HCT116 (cell line): ENCODE data around the gene EXOC4. TPM values are rescaled to one million over a fixed set of nuclear protein-coding genes. Genes with fewer than 3 reads are reported as not detected.

ENCODE experiments used
- ATAC-seq: fragments of 200-7000 bp; cut with Tn5 transposase; 2 replicates; pipeline ENCODE4 v1.9.1; 2020; ENCODE audit warnings: mild to moderate bottlenecking, moderate library complexity
- BruUV-seq: library from RNA; stranded (reverse); fragments of 400-500 nt; replicated peaks from 2 replicates; lab custom pipeline; 2021; lab: Mats Ljungman, UMichigan
- CTCF ChIA-PET: fragments of 300-600 bp; sonication (Branson Sonifier 250); formaldehyde crosslinking; loops from one replicate; lab custom pipeline; 2021; ENCODE audit warnings: antibody characterized with exemption; lab: Charles Lee
- POLR2A ChIA-PET: fragments of 300-600, 350-600 bp; sonication (Branson Sonifier 250); formaldehyde crosslinking; loops from one replicate; lab custom pipeline; 2021; ENCODE audit warnings: antibody characterized with exemption; lab: Charles Lee
- RAD21 ChIA-PET, 2 experiments: fragments of 300-600 bp; sonication (Branson Sonifier 250); formaldehyde crosslinking; loops; one replicate each; lab custom pipeline; 2023; ENCODE audit warnings: low total read pairs in 2 of 2; ENCODE audit not compliant: uncharacterized antibody in 2 of 2, unreplicated experiment in 2 of 2, low non-redundant PET in 1 of 2; lab: Charles Lee
- DNase-seq: peaks from one replicate; pipeline ENCODE4 v3.0.0-alpha.2; 2010; ENCODE audit warnings: low read depth, low spot score
- H2AFZ ChIP-seq: fragments of 200-600 bp; shearing (Covaris generic), sonication (generic); 2 replicates; pipeline ENCODE4 v1.6.1; 2017; ENCODE audit warnings: low read depth, mixed run types, mixed read lengths, antibody characterized with exemption, low read length; ENCODE audit not compliant: poor library complexity, severe bottlenecking
- H3K27ac ChIP-seq: 2 replicates; pipeline ENCODE4 v1.5.1; 2012; ENCODE audit warnings: low read depth, low read length
- H3K27me3 ChIP-seq: fragments of 200-600 bp; sonication (generic); 2 replicates; pipeline ENCODE4 v1.6.1; 2016; ENCODE audit warnings: mixed run types, low read length, mixed read lengths; ENCODE audit not compliant: insufficient read depth
- H3K36me3 ChIP-seq, 2 experiments: fragments of 200-500 bp in 1 of 2; fragments of 200-600 bp in 1 of 2; sonication (Bioruptor generic) in 1 of 2; sonication (generic) in 1 of 2; 2 replicates each; pipeline versions ENCODE4 v1.5.1 to v1.6.1; 2014 to 2016; ENCODE audit warnings: low read length in 2 of 2, inconsistent platforms in 1 of 2, mixed read lengths in 1 of 2, mixed run types in 1 of 2; ENCODE audit not compliant: insufficient read depth in 2 of 2, control insufficient read depth in 1 of 2
- H3K4me1 ChIP-seq, 2 experiments: fragments of 200-600 bp in 1 of 2; sonication (generic) in 1 of 2; 2 replicates each; pipeline versions ENCODE4 v1.5.1 to v1.6.1; 2012 to 2017; ENCODE audit warnings: low read length in 2 of 2, inconsistent platforms in 1 of 2, mild to moderate bottlenecking in 1 of 2, mixed read lengths in 1 of 2, mixed run types in 1 of 2, moderate library complexity in 1 of 2; ENCODE audit not compliant: insufficient read depth in 2 of 2, control insufficient read depth in 1 of 2
- H3K4me2 ChIP-seq: fragments of 200-600 bp; sonication (generic); 2 replicates; pipeline ENCODE4 v1.6.1; 2017; ENCODE audit warnings: mixed run types, low read length, mixed read lengths
- H3K4me3 ChIP-seq, 2 experiments: fragments of 200-600 bp in 1 of 2; sonication (generic) in 1 of 2; replicated peaks in 1 of 2; 2 replicates each; pipeline ENCODE4 v1.5.1; 2011 to 2016; ENCODE audit warnings: low read length in 2 of 2, control low read depth in 1 of 2, low read depth in 1 of 2, mild to moderate bottlenecking in 1 of 2, mixed read lengths in 1 of 2, mixed run types in 1 of 2
- H3K79me2 ChIP-seq: fragments of 200-600 bp; sonication (generic); 2 replicates; pipeline ENCODE4 v1.6.1; 2017; ENCODE audit warnings: mild to moderate bottlenecking, mixed run types, low read length, moderate library complexity, mixed read lengths; ENCODE audit not compliant: insufficient read depth
- H3K9ac ChIP-seq: fragments of 200-600 bp; sonication (generic); 2 replicates; pipeline ENCODE4 v1.6.1; 2016; ENCODE audit warnings: low read length, mixed read lengths
- H3K9me2 ChIP-seq: fragments of 200-600 bp; sonication (generic), shearing (Covaris generic); 2 replicates; pipeline ENCODE4 v1.6.1; 2017; ENCODE audit warnings: mixed run types, mild to moderate bottlenecking, moderate library complexity; ENCODE audit not compliant: insufficient read depth
- H3K9me3 ChIP-seq, 2 experiments: fragments of 200-500 bp in 1 of 2; fragments of 200-600 bp in 1 of 2; sonication (Bioruptor generic) in 1 of 2; sonication (generic) in 1 of 2; 2 replicates each; pipeline ENCODE4 v1.6.1; 2014 to 2017; ENCODE audit warnings: low read length in 2 of 2, mixed read lengths in 2 of 2, inconsistent platforms in 1 of 2, low read depth in 1 of 2, mild to moderate bottlenecking in 1 of 2, mixed run types in 1 of 2, moderate library complexity in 1 of 2; ENCODE audit not compliant: control insufficient read depth in 1 of 2, insufficient read depth in 1 of 2
- H4K20me1 ChIP-seq: fragments of 200-600 bp; sonication (generic), shearing (Covaris generic); 2 replicates; pipeline ENCODE4 v1.6.1; 2017; ENCODE audit warnings: mixed run types, mild to moderate bottlenecking, moderate library complexity; ENCODE audit not compliant: insufficient read depth
- EGR1 ChIP-seq: IDR thresholded peaks from 2 replicates; pipeline ENCODE4 v1.6.1; 2012; ENCODE audit warnings: low read depth
- EZH2phosphoT487 ChIP-seq: fragments of 200-600 bp; IDR thresholded peaks from 2 replicates; pipeline ENCODE4 v1.6.1; 2018; ENCODE audit warnings: antibody characterized with exemption, borderline replicate concordance
- FOSL1 ChIP-seq: IDR thresholded peaks from 2 replicates; pipeline ENCODE4 v1.6.1; 2012; ENCODE audit warnings: low read depth
- JUND ChIP-seq: IDR thresholded peaks from 2 replicates; pipeline ENCODE4 v1.6.1; 2012
- POLR2AphosphoS5 ChIP-seq: IDR thresholded peaks from 2 replicates; pipeline ENCODE4 v1.6.1; 2011; ENCODE audit warnings: mild to moderate bottlenecking, low read depth, low read length, moderate library complexity
- SIN3A ChIP-seq: IDR thresholded peaks from 2 replicates; pipeline ENCODE4 v1.6.1; 2012; ENCODE audit warnings: low read depth
- SP1 ChIP-seq: IDR thresholded peaks from 2 replicates; pipeline ENCODE4 v1.6.1; 2012; ENCODE audit warnings: low read depth
- TCF7L2 ChIP-seq: IDR thresholded peaks from 2 replicates; pipeline ENCODE4 v1.7.0; 2011; ENCODE audit warnings: borderline replicate concordance, inconsistent platforms; ENCODE audit not compliant: insufficient read depth, insufficient read length; ENCODE audit errors: extremely low read depth
- ZFX ChIP-seq: fragments of 450-650 bp; IDR thresholded peaks from 2 replicates; pipeline ENCODE4 v1.6.1; 2017
- ZNF274 ChIP-seq: fragments of 200-500 bp; sonication (Bioruptor generic); IDR thresholded peaks from 2 replicates; pipeline ENCODE4 v1.6.1; 2014; ENCODE audit warnings: mild to moderate bottlenecking, low read depth, low read length, inconsistent platforms
- intact Hi-C: fragments of 100-400 bp; cut with micrococcal nuclease; formaldehyde crosslinking; loops from 2 replicates; pipeline ENCODE4 v1.10.0; 2022
- total RNA-seq: library from RNA; stranded (reverse); gene quantifications from one replicate; pipeline ENCODE4 v1.2.1, GENCODE V29; 2021; ENCODE audit not compliant: unreplicated experiment
- TF ChIP-seq, protein P1 (sequence below): IDR thresholded peaks from 2 replicates; pipeline ENCODE4 v1.6.1; 2011; ENCODE audit warnings: mild to moderate bottlenecking, low read length, moderate library complexity; ENCODE audit not compliant: insufficient replicate concordance; ENCODE audit errors: extremely low read depth
- TF ChIP-seq, protein P2 (sequence below): IDR thresholded peaks from 2 replicates; pipeline ENCODE4 v1.6.1; 2012; ENCODE audit warnings: low read depth
- TF ChIP-seq, protein P3 (sequence below), 3 experiments: fragments of 200-600 bp in 1 of 3; sonication (generic) in 1 of 3; IDR thresholded peaks in 2 of 3; conservative IDR thresholded peaks in 1 of 3; 2 replicates each; pipeline ENCODE4 v1.5.1; 2012 to 2017; ENCODE audit warnings: low read depth in 2 of 3, low read length in 2 of 3, antibody characterized with exemption in 1 of 3, borderline replicate concordance in 1 of 3, control low read depth in 1 of 3, mild to moderate bottlenecking in 1 of 3, mixed read lengths in 1 of 3, mixed run types in 1 of 3, moderate library complexity in 1 of 3; ENCODE audit not compliant: insufficient read depth in 1 of 3
- TF ChIP-seq, protein P4 (sequence below): IDR thresholded peaks from 2 replicates; pipeline ENCODE4 v1.6.1; 2012

EXOC4 gene
- total RNA-seq, 1 experiment from 2014 or later: 40.3 TPM

DNA sequence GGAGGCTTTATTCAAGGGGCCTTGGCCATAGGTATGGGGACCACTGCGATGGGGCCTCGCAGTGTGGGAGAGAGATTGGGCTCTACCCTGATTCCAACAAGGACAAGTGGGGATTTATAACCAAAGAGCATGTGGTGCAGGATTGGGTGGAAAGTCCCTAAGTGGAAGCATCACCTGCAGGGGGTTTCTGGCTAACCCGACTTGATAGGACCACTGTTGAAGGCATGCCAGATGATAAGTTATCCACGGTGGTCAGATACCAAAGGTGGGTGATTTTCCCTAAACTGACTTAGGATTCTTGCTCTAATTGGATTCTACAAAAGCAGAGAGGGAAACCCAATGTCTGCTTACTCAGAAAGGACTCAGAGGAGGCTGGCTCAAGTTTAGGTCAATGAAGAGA lies 444.7 kb downstream of the EXOC4 start:
- intact Hi-C loops: no loop called here
- BruUV-seq: no TSS peak
- H3K4me3 ChIP-seq: no peak overlapping the region
- H3K9me2 ChIP-seq: no peaks in the 10 kb centered on the region
- H3K27ac ChIP-seq: no peak overlapping the region
- ChIA-PET RAD21 (no interaction called here), POLR2A (no interaction called here), CTCF (no interaction called here)
- no peaks in the 10 kb centered on the region for H4K20me1 ChIP-seq
- H3K4me2 ChIP-seq: no peak overlapping the region
- H3K4me1 ChIP-seq: no peaks in the 10 kb centered on the region
- H3K9me3 ChIP-seq: no peaks in the 10 kb centered on the region
- H2AFZ ChIP-seq: no peak overlapping the region
- TF ChIP-seq, protein P1, sequence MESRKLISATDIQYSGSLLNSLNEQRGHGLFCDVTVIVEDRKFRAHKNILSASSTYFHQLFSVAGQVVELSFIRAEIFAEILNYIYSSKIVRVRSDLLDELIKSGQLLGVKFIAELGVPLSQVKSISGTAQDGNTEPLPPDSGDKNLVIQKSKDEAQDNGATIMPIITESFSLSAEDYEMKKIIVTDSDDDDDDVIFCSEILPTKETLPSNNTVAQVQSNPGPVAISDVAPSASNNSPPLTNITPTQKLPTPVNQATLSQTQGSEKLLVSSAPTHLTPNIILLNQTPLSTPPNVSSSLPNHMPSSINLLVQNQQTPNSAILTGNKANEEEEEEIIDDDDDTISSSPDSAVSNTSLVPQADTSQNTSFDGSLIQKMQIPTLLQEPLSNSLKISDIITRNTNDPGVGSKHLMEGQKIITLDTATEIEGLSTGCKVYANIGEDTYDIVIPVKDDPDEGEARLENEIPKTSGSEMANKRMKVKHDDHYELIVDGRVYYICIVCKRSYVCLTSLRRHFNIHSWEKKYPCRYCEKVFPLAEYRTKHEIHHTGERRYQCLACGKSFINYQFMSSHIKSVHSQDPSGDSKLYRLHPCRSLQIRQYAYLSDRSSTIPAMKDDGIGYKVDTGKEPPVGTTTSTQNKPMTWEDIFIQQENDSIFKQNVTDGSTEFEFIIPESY: no peak
- TF ChIP-seq SP1 (no peak), JUND (no peak), ZNF274 (no peak), ZFX (no peak), EZH2phosphoT487 (no peak), POLR2AphosphoS5 (no peak), SIN3A (no peak), EGR1 (no peak), TCF7L2 (no peak), FOSL1 (no peak)
- TF ChIP-seq, protein P2, sequence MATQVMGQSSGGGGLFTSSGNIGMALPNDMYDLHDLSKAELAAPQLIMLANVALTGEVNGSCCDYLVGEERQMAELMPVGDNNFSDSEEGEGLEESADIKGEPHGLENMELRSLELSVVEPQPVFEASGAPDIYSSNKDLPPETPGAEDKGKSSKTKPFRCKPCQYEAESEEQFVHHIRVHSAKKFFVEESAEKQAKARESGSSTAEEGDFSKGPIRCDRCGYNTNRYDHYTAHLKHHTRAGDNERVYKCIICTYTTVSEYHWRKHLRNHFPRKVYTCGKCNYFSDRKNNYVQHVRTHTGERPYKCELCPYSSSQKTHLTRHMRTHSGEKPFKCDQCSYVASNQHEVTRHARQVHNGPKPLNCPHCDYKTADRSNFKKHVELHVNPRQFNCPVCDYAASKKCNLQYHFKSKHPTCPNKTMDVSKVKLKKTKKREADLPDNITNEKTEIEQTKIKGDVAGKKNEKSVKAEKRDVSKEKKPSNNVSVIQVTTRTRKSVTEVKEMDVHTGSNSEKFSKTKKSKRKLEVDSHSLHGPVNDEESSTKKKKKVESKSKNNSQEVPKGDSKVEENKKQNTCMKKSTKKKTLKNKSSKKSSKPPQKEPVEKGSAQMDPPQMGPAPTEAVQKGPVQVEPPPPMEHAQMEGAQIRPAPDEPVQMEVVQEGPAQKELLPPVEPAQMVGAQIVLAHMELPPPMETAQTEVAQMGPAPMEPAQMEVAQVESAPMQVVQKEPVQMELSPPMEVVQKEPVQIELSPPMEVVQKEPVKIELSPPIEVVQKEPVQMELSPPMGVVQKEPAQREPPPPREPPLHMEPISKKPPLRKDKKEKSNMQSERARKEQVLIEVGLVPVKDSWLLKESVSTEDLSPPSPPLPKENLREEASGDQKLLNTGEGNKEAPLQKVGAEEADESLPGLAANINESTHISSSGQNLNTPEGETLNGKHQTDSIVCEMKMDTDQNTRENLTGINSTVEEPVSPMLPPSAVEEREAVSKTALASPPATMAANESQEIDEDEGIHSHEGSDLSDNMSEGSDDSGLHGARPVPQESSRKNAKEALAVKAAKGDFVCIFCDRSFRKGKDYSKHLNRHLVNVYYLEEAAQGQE: no peak
- TF ChIP-seq, protein P3, sequence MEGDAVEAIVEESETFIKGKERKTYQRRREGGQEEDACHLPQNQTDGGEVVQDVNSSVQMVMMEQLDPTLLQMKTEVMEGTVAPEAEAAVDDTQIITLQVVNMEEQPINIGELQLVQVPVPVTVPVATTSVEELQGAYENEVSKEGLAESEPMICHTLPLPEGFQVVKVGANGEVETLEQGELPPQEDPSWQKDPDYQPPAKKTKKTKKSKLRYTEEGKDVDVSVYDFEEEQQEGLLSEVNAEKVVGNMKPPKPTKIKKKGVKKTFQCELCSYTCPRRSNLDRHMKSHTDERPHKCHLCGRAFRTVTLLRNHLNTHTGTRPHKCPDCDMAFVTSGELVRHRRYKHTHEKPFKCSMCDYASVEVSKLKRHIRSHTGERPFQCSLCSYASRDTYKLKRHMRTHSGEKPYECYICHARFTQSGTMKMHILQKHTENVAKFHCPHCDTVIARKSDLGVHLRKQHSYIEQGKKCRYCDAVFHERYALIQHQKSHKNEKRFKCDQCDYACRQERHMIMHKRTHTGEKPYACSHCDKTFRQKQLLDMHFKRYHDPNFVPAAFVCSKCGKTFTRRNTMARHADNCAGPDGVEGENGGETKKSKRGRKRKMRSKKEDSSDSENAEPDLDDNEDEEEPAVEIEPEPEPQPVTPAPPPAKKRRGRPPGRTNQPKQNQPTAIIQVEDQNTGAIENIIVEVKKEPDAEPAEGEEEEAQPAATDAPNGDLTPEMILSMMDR (IDR thresholded peaks at IDR 0.05 in 2 of 3, conservative IDR thresholded peaks at IDR 0.05 in 1 of 3; ENCODE audit: borderline replicate concordance in 1 of 3, insufficient read depth in 1 of 3, low read depth in 2 of 3, low read length in 2 of 3): no peak
- TF ChIP-seq, protein P4, sequence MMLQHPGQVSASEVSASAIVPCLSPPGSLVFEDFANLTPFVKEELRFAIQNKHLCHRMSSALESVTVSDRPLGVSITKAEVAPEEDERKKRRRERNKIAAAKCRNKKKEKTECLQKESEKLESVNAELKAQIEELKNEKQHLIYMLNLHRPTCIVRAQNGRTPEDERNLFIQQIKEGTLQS: no peak
- ATAC-seq (no peak), DNase-seq (no peak)
- no peaks in the 10 kb centered on the region for H3K27me3 ChIP-seq
- no peak overlapping the region for H3K9ac ChIP-seq
- H3K36me3 ChIP-seq: no peaks in the 10 kb centered on the region
- no peaks in the 10 kb centered on the region for H3K79me2 ChIP-seq
